Measurements from ENCODE around the gene CDK13.

CDK13 gene

GRCh38 chr7:40008223-40008815 is 58.3 kb downstream of the CDK13 start:
- no peak for DNase-seq (ENCODE audit: low read depth in 2 of 2)

GRCh38 chr7:40009301-40009700 is 59.2 kb downstream of the CDK13 start:
- DNase-seq (ENCODE audit: low read depth in 2 of 2), result no peak

- DNase-seq (ENCODE audit: low read depth in 2 of 2), result no peak
These were observed 64.3 kb downstream of the CDK13 start for GRCh38 chr7:40014376-40014775.

GRCh38 chr7:40015790-40016296 is 65.8 kb downstream of the CDK13 start:
- no peak for DNase-seq (ENCODE audit: low read depth in 2 of 2)

- no peak for DNase-seq (ENCODE audit: low read depth in 2 of 2)
These were observed 69.5 kb downstream of the CDK13 start for GRCh38 chr7:40019558-40019957.

- no peak for DNase-seq (ENCODE audit: low read depth in 2 of 2)
These were observed 74.0 kb downstream of the CDK13 start for GRCh38 chr7:40024048-40024447.

GRCh38 chr7:40024841-40025240 is 74.8 kb downstream of the CDK13 start:
- DNase-seq (ENCODE audit: low read depth in 2 of 2), result no peak

- DNase-seq (ENCODE audit: low read depth in 2 of 2), result no peak
These were observed 77.5 kb downstream of the CDK13 start for GRCh38 chr7:40027545-40027944.

- DNase-seq (ENCODE audit: low read depth in 2 of 2), result no peak
These were observed 83.8 kb downstream of the CDK13 start for GRCh38 chr7:40033826-40034225.

GRCh38 chr7:40041456-40041855 is 91.4 kb downstream of the CDK13 start:
- no peak for DNase-seq (ENCODE audit: low read depth in 2 of 2)

- DNase-seq (ENCODE audit: low read depth in 2 of 2), result no peak
These were observed 93.1 kb downstream of the CDK13 start for GRCh38 chr7:40043164-40043563.

GRCh38 chr7:40047661-40048060 is 97.6 kb downstream of the CDK13 start:
- no peak for DNase-seq (ENCODE audit: low read depth in 2 of 2)

- no peak for DNase-seq (ENCODE audit: low read depth in 2 of 2)
These were observed 107.2 kb downstream of the CDK13 start for GRCh38 chr7:40057292-40057691.

GRCh38 chr7:40058026-40058425 is 108.0 kb downstream of the CDK13 start:
- no peak for DNase-seq (ENCODE audit: low read depth in 2 of 2)

- no peak for DNase-seq (ENCODE audit: low read depth in 2 of 2)
These were observed 108.6 kb downstream of the CDK13 start for GRCh38 chr7:40058636-40059035.

GRCh38 chr7:40059057-40059456 is 109.0 kb downstream of the CDK13 start:
- DNase-seq (ENCODE audit: low read depth in 2 of 2), result no peak

GRCh38 chr7:40072268-40072667 is 122.2 kb downstream of the CDK13 start:
- no peak for DNase-seq (ENCODE audit: low read depth in 2 of 2)

- DNase-seq (ENCODE audit: low read depth in 2 of 2), result no peak
These were observed 123.2 kb downstream of the CDK13 start for GRCh38 chr7:40073239-40073638.

- DNase-seq (ENCODE audit: low read depth in 2 of 2), result no peak
These were observed 127.8 kb downstream of the CDK13 start for GRCh38 chr7:40077849-40078248.

- DNase-seq (ENCODE audit: low read depth in 2 of 2), result no peak
These were observed 142.1 kb downstream of the CDK13 start for GRCh38 chr7:40092182-40092581.

- DNase-seq (ENCODE audit: low read depth in 2 of 2), result no peak
These were observed 143.7 kb downstream of the CDK13 start for GRCh38 chr7:40093631-40094350.

- no peak for DNase-seq (ENCODE audit: low read depth in 2 of 2)
These were observed 145.2 kb downstream of the CDK13 start for GRCh38 chr7:40095230-40095629.

- no peak for DNase-seq (ENCODE audit: low read depth in 2 of 2)
These were observed 145.8 kb downstream of the CDK13 start for GRCh38 chr7:40095695-40096327.
